Measurements from ENCODE around the gene RAB33B.

DNA sequence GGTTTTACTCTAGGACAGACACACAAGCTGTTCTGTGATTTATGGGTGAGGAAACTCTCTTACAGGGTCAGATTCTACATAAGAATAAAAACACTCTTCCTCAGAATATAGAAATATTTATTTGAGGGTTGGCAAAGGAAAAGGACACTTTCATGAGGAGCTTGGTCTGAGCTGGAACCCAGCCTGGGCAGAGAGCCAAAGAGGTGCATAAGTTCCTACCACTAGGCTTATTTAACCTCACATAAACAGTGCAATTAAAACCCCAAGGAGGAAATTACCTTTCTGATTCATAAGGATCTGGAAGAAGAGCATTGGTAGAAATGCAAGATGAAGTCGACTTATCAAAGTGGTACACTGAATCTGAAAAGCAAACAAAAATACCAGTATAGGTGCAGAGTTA lies 69.2 kb downstream of the RAB33B start:
- TF ChIP-seq CTCF (IDR thresholded peaks at IDR 0.05; ENCODE audit: insufficient read depth, low read depth, low read length) (no peak), EZH2 (IDR thresholded peaks at IDR 0.05; ENCODE audit: insufficient read depth, low read length) (no peak)
